GM10847 (cell line): Measurements from ENCODE around the gene CLECL1.

Experiments used
- POLR2A ChIP-seq: IDR thresholded peaks from 2 replicates; pipeline ENCODE4 v1.6.1; 2011; ENCODE audit not compliant: insufficient read length; ENCODE audit errors: extremely low read depth

Gene CLECL1

GRCh38 chr12:9755035-9755434 is 22.1 kb upstream of the CLECL1 start:
- TF ChIP-seq POLR2A = no peak

GRCh38 chr12:9754099-9754927 is 21.4 kb upstream of the CLECL1 start:
- TF ChIP-seq POLR2A = no peak

- TF ChIP-seq POLR2A = no peak
Measured at GRCh38 chr12:9753498-9753897, 20.6 kb upstream of the CLECL1 start.

GRCh38 chr12:9753073-9753472 is 20.2 kb upstream of the CLECL1 start:
- TF ChIP-seq POLR2A = no peak

- no peak for TF ChIP-seq POLR2A
Measured at GRCh38 chr12:9752145-9752933, 19.4 kb upstream of the CLECL1 start.

DNA sequence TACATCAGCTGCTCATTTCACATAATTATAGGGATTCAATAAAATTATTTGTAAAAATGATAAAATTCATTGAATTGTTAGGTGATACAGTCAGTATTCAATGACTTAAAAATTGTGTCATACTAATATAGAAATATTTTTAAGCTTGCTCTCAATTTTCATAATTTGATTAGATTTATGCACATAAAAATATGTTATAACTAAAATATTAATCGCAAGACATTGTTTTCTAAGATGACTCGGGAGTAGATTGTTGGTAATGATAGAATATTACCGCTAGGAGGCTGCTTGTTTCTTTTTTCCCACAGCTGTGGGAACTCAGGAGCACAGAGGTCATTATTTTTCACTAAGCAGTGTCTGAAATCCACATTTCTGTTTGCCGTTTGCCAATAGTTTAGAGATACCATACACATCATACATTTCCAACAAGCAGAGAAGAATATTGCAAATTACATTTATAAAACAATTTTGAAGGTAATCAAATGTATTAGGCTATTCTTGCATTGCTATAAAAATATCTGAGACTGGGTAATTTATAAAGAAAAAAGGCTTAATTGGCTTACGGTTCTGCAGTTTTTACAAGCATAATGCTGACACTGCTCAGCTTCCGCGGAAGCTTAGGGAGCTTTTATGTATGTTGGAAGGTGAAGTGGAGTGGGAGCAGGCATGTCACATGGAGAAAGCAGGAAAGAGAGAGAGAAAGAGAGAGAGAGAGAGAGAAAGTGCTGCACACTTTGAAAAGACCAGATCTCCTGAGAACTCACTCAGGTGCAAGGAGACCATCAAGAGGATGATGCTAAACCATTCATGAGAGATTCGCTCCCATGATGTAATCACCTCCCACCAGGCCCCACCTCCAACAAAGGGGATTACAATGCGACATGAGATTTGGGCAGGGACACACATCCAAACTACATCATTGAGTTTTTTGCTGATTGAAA is 18.6 kb upstream of the CLECL1 start:
- no peak for TF ChIP-seq POLR2A

DNA sequence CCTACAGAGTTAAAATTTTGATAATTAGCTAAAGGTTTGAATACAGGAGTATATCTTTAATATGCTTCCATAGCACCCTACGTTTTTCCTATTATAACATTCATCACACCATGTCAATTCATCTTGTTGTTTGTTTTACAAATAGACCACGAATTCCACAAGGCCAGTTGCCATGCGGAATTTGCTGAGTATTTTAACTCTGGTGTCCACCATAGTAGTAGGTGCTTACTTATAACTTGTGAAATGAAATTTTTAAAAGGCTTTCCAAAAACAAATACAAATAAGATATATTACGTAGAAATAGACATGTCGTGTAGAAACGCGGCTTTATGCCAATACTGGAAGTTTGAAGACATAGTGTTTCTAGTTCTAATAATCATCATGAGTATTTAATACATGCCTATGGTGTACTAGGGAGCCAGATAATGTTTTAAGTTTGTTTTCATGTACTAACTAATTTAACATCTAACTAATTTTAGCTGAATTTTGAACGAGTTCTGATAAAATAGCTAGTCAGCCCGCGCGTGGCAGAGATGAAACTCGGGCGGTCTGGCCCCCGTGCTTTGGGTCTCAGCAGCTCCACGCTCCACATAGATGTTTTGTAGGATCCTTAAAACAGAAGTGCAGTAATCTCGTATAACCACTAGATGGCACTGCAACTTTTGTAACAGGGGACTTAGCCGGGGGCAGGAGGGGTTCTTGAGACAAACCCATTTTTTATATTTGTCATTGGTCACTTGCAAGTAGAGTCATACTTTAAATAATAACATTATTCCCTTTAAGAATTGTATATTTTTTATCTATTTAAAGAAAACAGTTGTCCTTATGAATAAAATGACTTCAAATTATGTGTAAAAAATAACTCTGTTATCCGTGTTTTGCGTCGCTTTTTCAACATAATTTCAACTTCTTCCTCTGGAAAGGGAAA is 17.6 kb upstream of the CLECL1 start:
- TF ChIP-seq POLR2A = no peak

- no peak for TF ChIP-seq POLR2A
Measured at GRCh38 chr12:9749640-9750039, 16.7 kb upstream of the CLECL1 start.

- no peak for TF ChIP-seq POLR2A
Measured at GRCh38 chr12:9745199-9745598, 12.3 kb upstream of the CLECL1 start.

DNA sequence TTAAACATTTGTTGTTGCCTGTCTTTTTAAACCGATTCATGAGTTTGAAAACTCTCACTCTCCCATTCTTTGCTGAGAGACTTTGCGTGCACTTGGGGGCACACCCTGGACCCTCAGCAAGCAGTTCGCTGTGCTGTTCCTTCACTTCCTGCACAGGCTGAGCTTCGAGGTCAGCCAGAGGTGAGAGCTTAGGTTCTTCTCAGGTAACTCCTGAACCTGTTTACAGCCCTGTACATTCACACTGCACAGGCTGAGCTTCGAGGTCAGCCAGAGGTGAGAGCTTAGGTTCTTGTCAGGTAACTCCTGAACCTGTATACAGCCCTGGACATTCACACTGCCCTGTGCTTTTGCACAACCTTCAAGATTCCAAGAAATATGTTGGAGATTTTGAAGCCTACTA is 9.8 kb upstream of the CLECL1 start:
- TF ChIP-seq POLR2A = no peak

GRCh38 chr12:9741726-9742125 is 8.8 kb upstream of the CLECL1 start:
- no peak for TF ChIP-seq POLR2A

GRCh38 chr12:9740106-9740750 is 7.3 kb upstream of the CLECL1 start:
- no peak for TF ChIP-seq POLR2A

- no peak for TF ChIP-seq POLR2A
Measured at GRCh38 chr12:9736936-9737705, 4.2 kb upstream of the CLECL1 start.
